B cell (primary cell): ENCODE data around the gene PNPLA2. TPM values are rescaled to one million over a fixed set of nuclear protein-coding genes. Genes with fewer than 3 reads are reported as not detected.

Experiments used
- ATAC-seq: fragments of 200-7000 bp; cut with Tn5 transposase; one replicate; pipeline ENCODE4 v1.10.0; 2021; ENCODE audit warnings: low read depth, mild to moderate bottlenecking, moderate number of reproducible peaks, moderate library complexity
- CTCF ChIA-PET: fragments of 350-600 bp; sonication (Branson Sonifier 250); formaldehyde crosslinking; loops from one replicate; lab custom pipeline; 2021; ENCODE audit warnings: antibody characterized with exemption, inconsistent platforms; lab: Charles Lee
- POLR2A ChIA-PET: fragments of 350-600 bp; sonication (Branson Sonifier 250); formaldehyde crosslinking; loops from one replicate; lab custom pipeline; 2021; ENCODE audit warnings: antibody characterized with exemption; lab: Charles Lee
- DNase-seq: peaks from one replicate; pipeline ENCODE4 v3.0.0; 2013
- H2AFZ ChIP-seq: 2 replicates; pipeline ENCODE4 v1.6.1; 2012; ENCODE audit warnings: mild to moderate bottlenecking, low read depth, low read length; ENCODE audit not compliant: insufficient read depth, poor library complexity, severe bottlenecking
- H3K27ac ChIP-seq, 2 donors: 1 replicate in 1 of 2; 2 replicates in 1 of 2; pipeline ENCODE4 v1.5.1; 2012 to 2013; ENCODE audit warnings: low read length in 2 of 2, mild to moderate bottlenecking in 2 of 2, moderate library complexity in 1 of 2
- H3K27me3 ChIP-seq, 4 experiments: fragments of 200-600 bp in 1 of 4; sonication (generic) in 1 of 4; replicated peaks in 1 of 4; 1 replicate in 2 of 4; 2 replicates in 2 of 4; pipeline versions ENCODE4 v1.6.1 to v1.7.0; 2013 to 2016; ENCODE audit warnings: low read length in 3 of 4, mild to moderate bottlenecking in 2 of 4, mixed read lengths in 1 of 4, moderate library complexity in 1 of 4; ENCODE audit not compliant: insufficient read depth in 4 of 4, control insufficient read depth in 3 of 4; ENCODE audit errors: control extremely low read depth in 1 of 4
- H3K36me3 ChIP-seq, 2 experiments: replicated peaks in 1 of 2; 1 replicate in 1 of 2; 2 replicates in 1 of 2; pipeline versions ENCODE4 v1.6.1 to v1.7.1; 2013; ENCODE audit warnings: low read length in 1 of 2; ENCODE audit not compliant: insufficient read depth in 2 of 2, control insufficient read depth in 1 of 2; ENCODE audit errors: control extremely low read depth in 1 of 2, extremely low read depth in 1 of 2
- H3K4me1 ChIP-seq, 2 donors: fragments of 200-600 bp in 1 of 2; sonication (generic) in 1 of 2; 1 replicate in 1 of 2; 2 replicates in 1 of 2; pipeline versions ENCODE4 v1.5.1 to v1.6.1; 2013 to 2017; ENCODE audit warnings: low read length in 2 of 2; ENCODE audit not compliant: control insufficient read depth in 2 of 2, insufficient read depth in 2 of 2
- H3K4me2 ChIP-seq: replicated peaks from 2 replicates; pipeline ENCODE3; 2012; ENCODE audit warnings: mild to moderate bottlenecking, low read depth, low read length; ENCODE audit not compliant: poor library complexity, severe bottlenecking
- H3K4me3 ChIP-seq, 5 experiments: fragments of 200-600 bp in 1 of 5; sonication (generic) in 1 of 5; 1 replicate in 3 of 5; 2 replicates in 2 of 5; pipeline versions ENCODE4 v1.5.1 to v1.7.0; 2011 to 2016; ENCODE audit warnings: low read length in 4 of 5, mild to moderate bottlenecking in 4 of 5, low read depth in 2 of 5, control low read depth in 1 of 5, moderate library complexity in 1 of 5; ENCODE audit not compliant: insufficient read depth in 1 of 5; ENCODE audit errors: control extremely low read depth in 1 of 5, extremely low read depth in 1 of 5
- H3K79me2 ChIP-seq: fragments of 200-600 bp; sonication (generic); one replicate; pipeline ENCODE4 v1.6.0; 2016; ENCODE audit warnings: low read length; ENCODE audit not compliant: control insufficient read depth, insufficient read depth
- H3K9ac ChIP-seq: fragments of 200-600 bp; sonication (generic); 2 replicates; pipeline ENCODE4 v1.6.1; 2017; ENCODE audit warnings: mild to moderate bottlenecking, low read length, moderate library complexity
- H3K9me3 ChIP-seq, 3 donors: one replicate each; pipeline versions ENCODE4 v1.6.1 to v1.7.1; 2013; ENCODE audit warnings: low read length in 2 of 3; ENCODE audit not compliant: control insufficient read depth in 2 of 3, insufficient read depth in 1 of 3; ENCODE audit errors: control extremely low read depth in 1 of 3
- H4K20me1 ChIP-seq: 2 replicates; pipeline ENCODE4 v1.6.0; 2012; ENCODE audit warnings: mild to moderate bottlenecking, low read length; ENCODE audit not compliant: insufficient read depth, control insufficient read depth, poor library complexity, severe bottlenecking
- H3K27ac Mint-ChIP-seq: one replicate; pipeline ENCODE4 v1.8.0; 2021; ENCODE audit warnings: mixed read lengths
- H3K27me3 Mint-ChIP-seq: one replicate; pipeline ENCODE4 v1.8.0; 2021; ENCODE audit warnings: mixed read lengths
- H3K4me1 Mint-ChIP-seq: one replicate; pipeline ENCODE4 v1.8.0; 2021; ENCODE audit warnings: mixed read lengths
- H3K4me3 Mint-ChIP-seq: one replicate; pipeline ENCODE4 v1.8.0; 2021; ENCODE audit warnings: mixed read lengths
- H3K9me3 Mint-ChIP-seq: one replicate; pipeline ENCODE4 v1.8.0; 2022; ENCODE audit warnings: mixed read lengths; ENCODE audit not compliant: insufficient read depth
- CTCF ChIP-seq: fragments of 200-600 bp; IDR thresholded peaks from one replicate; pipeline ENCODE4 v1.8.0; 2022; ENCODE audit warnings: antibody characterized with exemption, mild to moderate bottlenecking
- EZH2 ChIP-seq: IDR thresholded peaks from 2 replicates; pipeline ENCODE4 v1.6.1; 2012; ENCODE audit warnings: borderline replicate concordance, low read depth, mild to moderate bottlenecking, moderate library complexity, low read length; ENCODE audit not compliant: insufficient read depth, poor library complexity, severe bottlenecking
- WGBS: methylation state at CpG from one replicate; pipeline ENCODE4 v1.1.5; 2013; ENCODE audit warnings: missing lambda C conversion rate; ENCODE audit not compliant: insufficient coverage; 5-methylcytosine and 5-hydroxymethylcytosine counted together
- intact Hi-C: fragments of 100-400 bp; cut with micrococcal nuclease; formaldehyde crosslinking; loops from one replicate; pipeline ENCODE4 v1.10.0; 2022
- polyA plus RNA-seq: library from polyadenylated mRNA; depleted of rRNA; stranded (reverse); fragments of >200 nt; gene quantifications from 2 replicates; pipeline ENCODE4 v1.2.3, GENCODE V29; 2012
- total RNA-seq, 2 donors: library from RNA; stranded (reverse); fragments of 120-200 nt in 1 of 2; gene quantifications; 1 replicate in 1 of 2; 2 replicates in 1 of 2; pipeline versions ENCODE4 v1.2.3 to v1.2.4, GENCODE V29; 2013 to 2022

Gene PNPLA2
- total and polyA plus RNA-seq, 2 donors (not counting 1 experiment from before 2014, with no cell fraction given) = 208 to 276 TPM

- Mint-ChIP-seq H3K9me3 (no peaks in the 10 kb centered on the region), H3K27ac (peak overlapping the region; percentile 74), H3K27me3 (peaks cover 7% of the 10 kb centered on the region), H3K4me1 (peaks cover 47% of the 10 kb centered on the region), H3K4me3 (peak overlapping the region; percentile 88)
- Histone ChIP-seq H3K9me3 (peaks cover 0 to 15% (median 0%) of the 10 kb centered on the region in 3 donors), H3K79me2 (no peaks in the 10 kb centered on the region), H3K27me3 (peaks cover 0 to 47% (median 17%) of the 10 kb centered on the region in 4 experiments), H3K4me2 (peak overlapping the region; percentile 99), H3K4me1 (peaks cover 57 to 59% of the 10 kb centered on the region in 2 donors), H3K27ac (no peak overlapping the region), H3K4me3 (peak overlapping the region in 4 of 5 experiments; percentile 39 to 61 (median 52)), H3K9ac (peak overlapping the region; percentile 66), H4K20me1 (peaks cover 78% of the 10 kb centered on the region), H2AFZ (peak overlapping the region; percentile 71), H3K36me3 (peaks cover 0 to 10% of the 10 kb centered on the region in 2 experiments)
- intact Hi-C loops = no loop called here
- 3% methylated on average over 66 of the region's 66 CpGs for WGBS
- TF ChIP-seq EZH2 (no peak), CTCF (no peak)
- CTCF ChIA-PET = interaction anchor here (1.4 kb wide), 1 partner anchor 15 kb away, joined by 3 read pairs; the partner anchor contains the start of gene TSPAN4
- DNase-seq = peak; percentile 60
- peak; percentile 8 for ATAC-seq
- POLR2A ChIA-PET = interaction anchor here (0.6 to 6.4 kb wide), 3 partner anchors 7 to 21 kb away, joined by 6 to 57 read pairs (median 17); partner anchors contain the start of genes PNPLA2, POLR2L and TSPAN4
Measured at GRCh38 chr11:827146-827896, 8.6 kb downstream of the PNPLA2 start.

GRCh38 chr11:827897-828192, 9.1 kb downstream of the PNPLA2 start, which contains the start of gene CRACR2B:
Gene CRACR2B, plus strand, starts transcription at chr11:827919. Its CDS starts 689 bp downstream, at chr11:828608.
- peak within 1 kb of the TSS in 1 of 2 donors; percentile 15 for H3K27ac ChIP-seq
- Mint-ChIP-seq H3K9me3 (no peaks in the 10 kb centered on the region), H3K27ac (peak within 1 kb of the TSS; percentile 74), H3K27me3 (peaks cover 7% of the 10 kb centered on the region), H3K4me3 (peak within 1 kb of the TSS; percentile 88), H3K4me1 (peaks cover 49% of the 10 kb centered on the region)
- H3K4me1 ChIP-seq = peaks cover 60 to 62% of the 10 kb centered on the region in 2 donors
- no peaks in the 10 kb centered on the region for H3K79me2 ChIP-seq
- 31% methylated on average over 5 of the region's 5 CpGs for WGBS
- H3K4me3 ChIP-seq = peak within 1 kb of the TSS in 4 of 5 experiments; percentile 39 to 61 (median 52)
- ATAC-seq (no peak), DNase-seq (peak; percentile 57)
- TF ChIP-seq EZH2 (no peak), CTCF (no peak)
- peaks cover 0 to 47% (median 17%) of the 10 kb centered on the region in 4 experiments for H3K27me3 ChIP-seq
- ChIA-PET CTCF (interaction anchor here (1.4 kb wide), 1 partner anchor 15 kb away, joined by 3 read pairs; the partner anchor contains the start of gene TSPAN4), POLR2A (interaction anchor here (0.6 to 6.4 kb wide), 3 partner anchors 8 to 22 kb away, joined by 6 to 57 read pairs (median 17); partner anchors contain the start of genes PNPLA2, POLR2L and TSPAN4)
- H3K9me3 ChIP-seq = peaks cover 0 to 15% (median 0%) of the 10 kb centered on the region in 3 donors
- peaks cover 74% of the 10 kb centered on the region for H4K20me1 ChIP-seq
- peak within 1 kb of the TSS; percentile 71 for H2AFZ ChIP-seq
- intact Hi-C loops = no loop called here
- peak within 1 kb of the TSS; percentile 99 for H3K4me2 ChIP-seq
- H3K36me3 ChIP-seq = peaks cover 0 to 6% of the 10 kb centered on the region in 2 experiments
- peak within 1 kb of the TSS; percentile 66 for H3K9ac ChIP-seq
